Muscle layer of colon (tissue), 2 donors: ENCODE results near the gene EHBP1.
"Not testable (repeated sequence)": the region's sequence is repeated elsewhere in the genome, so short reads cannot be mapped to it uniquely, and the experiment has no call there.

ENCODE experiments used
- H3K27ac ChIP-seq: one replicate; pipeline ENCODE4 v1.7.0; 2013; ENCODE audit warnings: low read depth, mild to moderate bottlenecking, low read length, moderate library complexity
- H3K27me3 ChIP-seq, 2 donors: one replicate each; pipeline ENCODE4 v1.7.0; 2013; ENCODE audit warnings: low read length in 2 of 2, mild to moderate bottlenecking in 2 of 2; ENCODE audit not compliant: insufficient read depth in 2 of 2, control insufficient read depth in 1 of 2
- H3K36me3 ChIP-seq: one replicate; pipeline ENCODE4 v1.7.0; 2013; ENCODE audit warnings: mild to moderate bottlenecking, low read length; ENCODE audit not compliant: insufficient read depth
- H3K4me1 ChIP-seq: one replicate; pipeline ENCODE4 v1.7.0; 2013; ENCODE audit warnings: mild to moderate bottlenecking, low read length; ENCODE audit not compliant: insufficient read depth
- H3K4me3 ChIP-seq, 2 donors: one replicate each; pipeline ENCODE4 v1.7.0; 2013; ENCODE audit warnings: low read length in 2 of 2, low read depth in 1 of 2, mild to moderate bottlenecking in 1 of 2, moderate library complexity in 1 of 2
- H3K9ac ChIP-seq: one replicate; pipeline ENCODE4 v1.7.0; 2013; ENCODE audit warnings: low read length
- H3K9me3 ChIP-seq: one replicate; pipeline ENCODE4 v1.7.0; 2013; ENCODE audit warnings: mild to moderate bottlenecking, low read length
- donor health status: abdominal sarcoma.
- donor health status: Adenocarcinoma of cecum.

EHBP1 gene

DNA sequence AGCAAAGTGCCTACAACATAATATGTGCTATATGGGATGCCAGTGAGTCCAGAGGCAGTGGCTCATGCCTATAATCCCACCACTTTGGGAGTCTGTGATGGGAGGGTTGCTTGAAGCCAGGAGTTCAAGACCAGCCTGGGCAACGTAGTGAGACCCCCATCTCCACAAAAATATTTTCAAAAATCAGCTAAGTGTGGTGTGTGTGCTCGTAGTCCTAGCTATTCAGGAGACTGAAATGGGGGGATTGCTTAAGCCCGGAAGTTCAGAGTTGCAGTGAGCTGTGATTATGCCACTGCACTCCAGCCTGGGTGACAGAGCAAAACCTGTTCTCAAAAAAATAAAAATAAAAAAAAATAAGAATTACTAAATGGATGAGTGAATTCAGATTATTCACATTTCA is 368.5 kb downstream of the EHBP1 start:
- H3K9ac ChIP-seq, result no peak overlapping the region
- H3K36me3 ChIP-seq, result no peaks in the 10 kb centered on the region
- H3K4me1 ChIP-seq, result no peaks in the 10 kb centered on the region
- H3K4me3 ChIP-seq, result no peak overlapping the region
- H3K27ac ChIP-seq, result no peak overlapping the region
- H3K9me3 ChIP-seq, result no peaks in the 10 kb centered on the region
- H3K27me3 ChIP-seq, result no peaks in the 10 kb centered on the region

DNA sequence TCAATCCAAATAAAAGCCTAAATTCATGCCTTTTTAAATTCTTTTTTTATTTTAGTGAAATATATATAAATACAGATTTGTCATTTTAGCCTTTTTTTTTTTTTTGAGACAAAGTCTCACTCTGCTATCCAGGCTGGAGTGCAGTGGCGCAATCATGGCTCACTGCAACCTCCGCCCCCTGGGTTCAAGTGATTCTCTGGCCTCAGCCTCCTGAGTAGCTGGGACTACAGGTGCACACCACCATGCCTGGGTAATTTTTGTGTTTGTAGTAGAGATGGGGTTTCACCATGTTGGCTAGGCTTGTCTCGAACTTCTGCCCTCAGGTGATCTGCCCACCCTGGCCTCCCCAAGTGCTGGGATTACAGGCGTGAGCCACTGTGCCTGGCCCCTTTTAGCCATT is 368.9 kb downstream of the EHBP1 start:
- H3K4me1 ChIP-seq, H3K4me3 ChIP-seq, H3K27ac ChIP-seq, H3K27me3 ChIP-seq, H3K9me3 ChIP-seq, H3K36me3 ChIP-seq, H3K9ac ChIP-seq: not testable (repeated sequence)

DNA sequence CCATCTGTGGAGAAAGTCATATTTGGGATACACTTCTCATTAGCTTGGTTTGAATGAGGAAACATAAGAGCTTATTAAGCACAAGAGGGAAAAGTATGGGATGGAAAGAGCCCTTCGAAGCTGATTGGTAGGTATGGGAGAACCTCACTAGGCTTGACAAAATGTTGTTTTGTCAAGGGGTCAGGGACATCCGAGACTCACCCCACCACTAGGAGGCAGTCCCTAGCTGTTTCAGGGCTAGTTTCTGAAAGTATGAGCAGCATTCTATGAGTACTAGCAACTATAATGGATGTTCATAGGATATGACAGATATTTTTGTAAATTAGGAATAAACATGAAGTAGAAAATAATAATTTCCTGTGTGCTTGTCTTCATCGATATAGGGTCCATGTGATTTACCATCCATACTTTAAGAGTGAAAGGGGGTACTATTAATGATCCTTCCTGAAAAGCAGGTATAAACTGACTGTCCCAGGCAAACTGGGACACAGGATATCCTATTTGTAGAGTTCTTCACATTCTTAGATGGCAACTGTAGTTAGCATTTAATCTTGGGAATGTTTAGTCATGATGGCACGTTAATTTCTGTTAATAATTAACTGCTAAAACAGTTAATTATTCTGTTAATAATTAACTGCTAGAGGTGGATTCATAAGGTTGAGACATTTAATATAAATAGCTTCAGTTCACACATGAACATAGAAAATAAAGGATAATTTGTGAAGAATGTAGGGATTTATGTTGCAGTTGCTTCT is 373.5 kb downstream of the EHBP1 start:
- Histone ChIP-seq H3K27ac (no peak overlapping the region), H3K27me3 (no peaks in the 10 kb centered on the region), H3K9me3 (no peaks in the 10 kb centered on the region), H3K36me3 (no peaks in the 10 kb centered on the region), H3K9ac (no peak overlapping the region), H3K4me1 (no peaks in the 10 kb centered on the region), H3K4me3 (no peak overlapping the region)

DNA sequence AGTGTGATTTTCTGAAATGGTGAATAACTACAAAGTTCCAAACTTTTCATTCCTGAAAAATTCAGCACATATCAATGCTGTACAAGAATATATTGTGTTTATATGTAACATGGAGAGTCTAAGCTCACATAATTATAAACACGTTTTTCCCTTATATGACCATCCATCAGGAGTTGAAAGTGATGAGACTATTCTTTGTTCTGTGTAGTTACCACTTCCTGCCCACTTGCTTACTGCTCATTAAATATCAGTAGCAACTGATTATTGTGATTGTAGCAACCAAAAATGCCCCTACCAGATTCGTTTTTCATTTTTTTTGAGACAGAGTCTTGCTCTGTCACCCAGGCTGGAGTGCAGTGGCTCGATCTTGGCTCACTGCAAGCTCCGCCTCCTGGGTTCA is 375.9 kb downstream of the EHBP1 start:
- no peaks in the 10 kb centered on the region for H3K9me3 ChIP-seq
- no peaks in the 10 kb centered on the region for H3K27me3 ChIP-seq
- no peaks in the 10 kb centered on the region for H3K36me3 ChIP-seq
- H3K27ac ChIP-seq, result no peak overlapping the region
- H3K4me3 ChIP-seq, result no peak overlapping the region
- no peak overlapping the region for H3K9ac ChIP-seq
- H3K4me1 ChIP-seq, result no peaks in the 10 kb centered on the region

DNA sequence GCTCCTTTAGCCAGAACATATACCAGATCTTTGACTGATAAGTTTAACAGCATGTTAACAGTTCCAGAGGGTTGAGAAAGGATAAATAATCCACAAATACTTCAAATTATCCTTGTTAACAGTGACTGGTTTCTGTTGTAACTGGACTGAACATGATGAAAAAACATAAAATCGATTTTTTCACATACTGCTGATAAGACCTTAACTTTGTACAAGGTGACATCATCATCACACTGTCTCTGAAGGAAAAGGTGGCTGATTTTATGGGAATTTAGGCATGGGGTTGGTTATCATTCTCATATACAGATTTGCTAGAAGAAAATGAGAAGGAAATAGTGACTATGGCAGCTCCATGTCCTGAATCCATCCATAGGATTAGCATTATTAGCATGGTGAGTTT is 381.2 kb downstream of the EHBP1 start:
- no peaks in the 10 kb centered on the region for H3K4me1 ChIP-seq
- no peak overlapping the region for H3K4me3 ChIP-seq

DNA sequence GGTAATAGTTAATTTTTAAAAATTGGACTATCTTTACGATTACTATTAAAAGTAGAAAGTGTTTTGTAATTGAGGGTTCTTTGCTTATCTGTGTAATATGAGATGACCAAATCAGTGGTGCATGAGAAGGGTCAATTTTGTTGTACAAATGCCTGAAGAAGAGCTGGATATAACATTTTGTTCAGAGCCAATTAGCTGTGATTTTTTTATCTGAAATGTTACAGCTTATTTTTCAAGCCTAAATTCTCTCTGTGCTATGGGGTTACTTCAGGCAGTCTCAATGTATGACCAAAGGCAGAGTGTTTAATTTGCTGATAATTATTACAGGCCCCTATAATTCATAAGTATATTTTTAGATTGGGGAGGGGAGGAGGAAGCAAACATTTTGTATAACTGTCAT is 386.9 kb downstream of the EHBP1 start:
- H3K27ac ChIP-seq, result no peak overlapping the region
- no peaks in the 10 kb centered on the region for H3K36me3 ChIP-seq
- no peak overlapping the region for H3K9ac ChIP-seq
- H3K4me1 ChIP-seq, result no peaks in the 10 kb centered on the region
- no peak overlapping the region for H3K4me3 ChIP-seq
- H3K27me3 ChIP-seq, result no peaks in the 10 kb centered on the region
- H3K9me3 ChIP-seq, result no peaks in the 10 kb centered on the region

More for the DNA sequence above, 381.2 kb downstream of the EHBP1 start:
- H3K36me3 ChIP-seq, result no peaks in the 10 kb centered on the region
- no peak overlapping the region for H3K27ac ChIP-seq
- no peaks in the 10 kb centered on the region for H3K9me3 ChIP-seq
- no peaks in the 10 kb centered on the region for H3K27me3 ChIP-seq
- H3K9ac ChIP-seq, result no peak overlapping the region

DNA sequence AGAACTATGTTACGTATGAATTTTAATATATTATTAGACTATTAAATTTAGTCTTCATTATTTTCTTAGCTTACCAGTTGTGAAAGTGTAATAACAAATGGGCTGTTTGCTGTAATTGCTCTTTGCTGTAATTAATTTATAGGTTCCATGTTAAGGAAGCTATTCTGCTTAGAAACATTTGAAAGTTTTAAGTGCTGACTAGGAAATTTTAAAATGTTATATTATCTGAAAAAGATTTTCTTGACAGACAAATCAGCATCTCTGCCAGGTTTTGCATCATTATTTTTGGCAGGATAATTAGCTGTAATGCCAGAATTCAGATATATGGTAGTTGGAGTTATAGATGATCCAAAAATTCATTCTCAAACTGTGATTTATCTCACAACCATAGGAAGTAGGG is 387.3 kb downstream of the EHBP1 start:
- H3K4me1 ChIP-seq, result no peaks in the 10 kb centered on the region
- no peak overlapping the region for H3K4me3 ChIP-seq
- H3K27ac ChIP-seq, result no peak overlapping the region
- H3K9ac ChIP-seq, result no peak overlapping the region
- no peaks in the 10 kb centered on the region for H3K9me3 ChIP-seq
- H3K27me3 ChIP-seq, result no peaks in the 10 kb centered on the region
- H3K36me3 ChIP-seq, result no peaks in the 10 kb centered on the region

DNA sequence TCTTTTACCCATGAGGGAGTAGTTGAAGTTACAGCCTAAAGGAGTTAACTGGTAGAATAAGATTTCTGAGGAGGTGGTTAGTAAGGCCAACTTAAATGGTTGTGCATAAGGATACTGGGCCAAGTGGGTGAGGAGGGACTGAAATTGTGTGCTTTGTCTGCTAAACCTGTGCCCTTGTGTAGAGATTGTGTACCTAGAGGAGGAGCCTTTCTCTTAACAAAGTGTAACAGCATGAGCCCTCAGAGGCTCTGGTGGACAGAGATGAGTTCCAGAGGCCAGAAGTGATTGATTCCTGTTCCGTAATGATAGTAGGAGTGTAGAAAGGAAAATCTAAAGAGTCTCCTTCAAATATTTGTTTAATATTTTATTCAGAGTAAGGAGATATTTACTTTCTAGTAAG is 388.0 kb downstream of the EHBP1 start:
- H3K4me3 ChIP-seq, result no peak overlapping the region
- H3K9ac ChIP-seq, result no peak overlapping the region
- no peaks in the 10 kb centered on the region for H3K4me1 ChIP-seq
- no peaks in the 10 kb centered on the region for H3K36me3 ChIP-seq
- no peaks in the 10 kb centered on the region for H3K9me3 ChIP-seq
- H3K27ac ChIP-seq, result no peak overlapping the region
- H3K27me3 ChIP-seq, result no peaks in the 10 kb centered on the region
